Gastrocnemius medialis (tissue), 4 donors: Measurements from ENCODE around the gene HDGF.

Experiments
- POLR2A ChIP-seq, 2 donors: fragments of 450-650 bp; IDR thresholded peaks; one replicate each; pipeline ENCODE4 v1.6.1; 2017; ENCODE audit warnings: antibody characterized with exemption in 2 of 2, mild to moderate bottlenecking in 2 of 2, moderate library complexity in 2 of 2
- TF ChIP-seq, protein P1 (sequence below), 5 experiments: fragments of 450-650 bp in 3 of 5; fragments of 200-600 bp in 2 of 5; sonication (generic) in 2 of 5; IDR thresholded peaks in 4 of 5; conservative IDR thresholded peaks in 1 of 5; 1 replicate in 4 of 5; 2 replicates in 1 of 5; pipeline ENCODE4 v1.5.1; 2016 to 2019; ENCODE audit warnings: antibody characterized with exemption in 5 of 5, mild to moderate bottlenecking in 3 of 5, moderate library complexity in 3 of 5

DNA sequence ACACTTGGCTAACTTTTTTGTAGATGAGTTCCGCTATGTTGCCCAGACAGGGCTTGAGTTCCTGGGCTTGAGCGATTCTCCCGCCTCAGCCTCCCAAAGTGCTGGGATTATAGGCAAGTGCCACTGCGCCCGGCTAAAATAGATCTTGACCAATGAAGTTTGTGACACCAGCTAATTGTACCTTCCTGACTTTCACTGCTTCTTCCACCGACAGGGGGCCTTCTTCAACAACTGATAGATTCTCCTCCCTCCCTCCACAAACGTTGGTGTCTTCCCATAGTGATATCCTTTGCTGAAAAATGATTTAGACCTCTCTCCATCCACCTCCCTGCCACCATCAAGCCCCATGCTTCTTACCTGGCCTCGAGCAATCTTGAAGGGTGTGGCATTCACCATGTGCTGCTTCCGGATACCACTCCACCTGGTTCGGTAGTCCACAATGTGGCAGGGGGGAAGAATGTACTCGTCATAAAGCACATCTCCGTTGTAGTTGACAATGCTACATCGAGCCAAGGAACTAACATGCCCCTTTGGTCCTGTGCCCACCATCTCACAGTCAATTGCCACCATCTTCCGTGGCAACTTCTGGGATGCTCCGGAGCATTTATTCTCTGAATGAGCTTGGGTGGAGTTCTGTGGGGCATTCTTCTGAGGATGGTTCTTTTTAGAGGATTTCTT, 24.8 kb downstream of the HDGF start:
- TF ChIP-seq, protein P1, sequence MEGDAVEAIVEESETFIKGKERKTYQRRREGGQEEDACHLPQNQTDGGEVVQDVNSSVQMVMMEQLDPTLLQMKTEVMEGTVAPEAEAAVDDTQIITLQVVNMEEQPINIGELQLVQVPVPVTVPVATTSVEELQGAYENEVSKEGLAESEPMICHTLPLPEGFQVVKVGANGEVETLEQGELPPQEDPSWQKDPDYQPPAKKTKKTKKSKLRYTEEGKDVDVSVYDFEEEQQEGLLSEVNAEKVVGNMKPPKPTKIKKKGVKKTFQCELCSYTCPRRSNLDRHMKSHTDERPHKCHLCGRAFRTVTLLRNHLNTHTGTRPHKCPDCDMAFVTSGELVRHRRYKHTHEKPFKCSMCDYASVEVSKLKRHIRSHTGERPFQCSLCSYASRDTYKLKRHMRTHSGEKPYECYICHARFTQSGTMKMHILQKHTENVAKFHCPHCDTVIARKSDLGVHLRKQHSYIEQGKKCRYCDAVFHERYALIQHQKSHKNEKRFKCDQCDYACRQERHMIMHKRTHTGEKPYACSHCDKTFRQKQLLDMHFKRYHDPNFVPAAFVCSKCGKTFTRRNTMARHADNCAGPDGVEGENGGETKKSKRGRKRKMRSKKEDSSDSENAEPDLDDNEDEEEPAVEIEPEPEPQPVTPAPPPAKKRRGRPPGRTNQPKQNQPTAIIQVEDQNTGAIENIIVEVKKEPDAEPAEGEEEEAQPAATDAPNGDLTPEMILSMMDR (IDR thresholded peaks at IDR 0.05 in 4 of 5, conservative IDR thresholded peaks at IDR 0.05 in 1 of 5), result peak in 2 of 5 experiments; percentile 10 to 38
- TF ChIP-seq POLR2A (IDR thresholded peaks at IDR 0.05), result no peak
